Sigmoid colon (tissue), 7 donors: Measurements from ENCODE around the gene POLE2. TPM values are rescaled to one million over a fixed set of nuclear protein-coding genes. Genes with fewer than 3 reads are reported as not detected.
"Not testable (repeated sequence)": the region's sequence is repeated elsewhere in the genome, so short reads cannot be mapped to it uniquely, and the experiment has no call there.

ENCODE experiments used
- DNase-seq: peaks from one replicate; pipeline ENCODE4 v3.0.0-alpha.2; 2019
- H3K27ac ChIP-seq, 4 donors: fragments of 200-600 bp; sonication (generic); one replicate each; pipeline ENCODE4 v1.5.1; 2016 to 2019; ENCODE audit warnings: mild to moderate bottlenecking in 1 of 4
- H3K27me3 ChIP-seq, 3 donors: fragments of 200-600 bp; sonication (generic); one replicate each; pipeline ENCODE4 v1.5.1; 2019; ENCODE audit warnings: mild to moderate bottlenecking in 1 of 3
- H3K36me3 ChIP-seq, 4 donors: fragments of 200-600 bp; sonication (generic); one replicate each; pipeline ENCODE4 v1.5.1; 2016 to 2019
- H3K4me1 ChIP-seq, 4 donors: fragments of 200-600 bp; sonication (generic); one replicate each; pipeline ENCODE4 v1.5.1; 2017 to 2019
- H3K4me3 ChIP-seq, 4 donors: fragments of 200-600 bp; sonication (generic); one replicate each; pipeline ENCODE4 v1.5.1; 2017 to 2019; ENCODE audit warnings: mild to moderate bottlenecking in 2 of 4, moderate library complexity in 1 of 4
- H3K9me3 ChIP-seq, 4 donors: fragments of 200-600 bp in 3 of 4; sonication (generic) in 3 of 4; one replicate each; pipeline versions ENCODE4 v1.5.1 to v1.6.1; 2013 to 2019
- EP300 ChIP-seq, 4 donors: sonication (generic); formaldehyde crosslinking; IDR thresholded peaks; one replicate each; pipeline ENCODE4 v1.6.1; 2017; ENCODE audit warnings: antibody characterized with exemption in 4 of 4
- POLR2A ChIP-seq, 2 donors: fragments of 450-650 bp; IDR thresholded peaks; one replicate each; pipeline ENCODE4 v1.6.1; 2016; ENCODE audit warnings: antibody characterized with exemption in 2 of 2, mild to moderate bottlenecking in 2 of 2, moderate library complexity in 2 of 2
- POLR2AphosphoS5 ChIP-seq, 4 donors: sonication (generic); formaldehyde crosslinking; IDR thresholded peaks; one replicate each; pipeline ENCODE4 v1.6.1; 2017; ENCODE audit warnings: antibody characterized with exemption in 4 of 4
- WGBS, 2 donors: extraction: QIAGEN DNeasy Blood & Tissue Kit; methylation state at CpG; one replicate each; pipeline ENCODE4 v1.1.7; 2013; 5-methylcytosine and 5-hydroxymethylcytosine counted together
- intact Hi-C: fragments of 100-400 bp; cut with DNase I; formaldehyde crosslinking; loops from one replicate; pipeline ENCODE4 v1.15.1; 2023
- polyA plus RNA-seq, 3 donors: library from polyadenylated mRNA; stranded (reverse); fragments of 200-250 nt; gene quantifications; one replicate each; pipeline ENCODE4 v1.2.3, GENCODE V29; 2013
- total RNA-seq, 4 donors: library from RNA; depleted of rRNA; stranded (reverse); fragments of >200 nt; gene quantifications; one replicate each; pipeline ENCODE4 v1.1.0, GENCODE V29; 2016
- TF ChIP-seq, protein P1 (sequence below), 4 experiments: fragments of 450-650 bp in 3 of 4; fragments of 200-600 bp in 1 of 4; IDR thresholded peaks; one replicate each; pipeline ENCODE4 v1.5.1; 2016 to 2019; ENCODE audit warnings: antibody characterized with exemption in 4 of 4, mild to moderate bottlenecking in 3 of 4, moderate library complexity in 2 of 4
- donor health status: healthy with polysubstance abuse.
- donor health status: Bipolar disorder and iron deficiency.
- donor health status: healthy.

Gene POLE2
- total and polyA plus RNA-seq, 7 donors, result 1.4 to 6.9 (median 3.1) TPM; not detected in 1

DNA sequence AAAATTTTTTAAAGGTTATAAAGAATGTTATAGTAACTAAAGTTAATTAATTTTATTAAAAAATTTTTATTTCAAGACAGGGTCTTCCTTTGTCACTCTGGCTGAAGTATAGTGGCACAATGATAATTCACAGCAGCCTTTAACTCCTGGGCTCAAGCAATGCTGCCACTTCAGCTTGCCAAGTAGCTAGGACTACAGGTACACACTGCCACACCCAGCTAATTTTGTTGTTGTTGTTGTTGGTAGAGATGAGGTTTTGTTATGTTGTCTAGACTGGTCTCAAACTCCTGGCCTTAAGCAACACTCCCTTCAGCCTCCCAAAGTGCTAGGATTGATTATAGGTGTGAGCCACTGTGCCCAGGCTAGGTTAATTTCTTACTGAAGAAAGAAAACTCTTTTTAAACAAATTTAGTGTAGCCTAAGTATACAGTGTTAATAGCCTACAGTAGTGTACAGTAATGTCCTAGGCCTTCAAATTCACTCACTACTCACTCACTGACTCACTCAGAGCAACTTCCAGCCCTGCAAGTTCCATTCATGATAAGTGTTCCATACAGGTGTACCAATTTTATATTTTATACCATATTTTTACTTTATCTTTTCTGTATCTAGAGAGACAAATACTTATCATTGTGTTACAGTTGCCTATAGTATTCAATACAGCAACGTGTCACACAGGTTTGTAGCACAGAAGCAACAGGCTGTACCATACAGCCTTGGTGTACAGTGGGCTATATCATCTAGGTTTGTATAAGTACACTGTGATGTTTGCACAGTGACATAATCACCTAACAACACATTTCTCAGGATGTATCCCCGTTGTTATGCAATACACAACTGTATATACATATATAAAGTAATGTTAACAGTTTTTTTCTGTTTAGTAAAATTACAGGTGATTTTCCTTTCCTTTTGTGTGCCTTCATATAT is 28.2 kb downstream of the POLE2 start:
- Histone ChIP-seq H3K36me3 (no peaks in the 10 kb centered on the region), H3K27me3 (no peaks in the 10 kb centered on the region), H3K27ac (no peak overlapping the region), H3K4me3 (no peak overlapping the region), H3K4me1 (no peaks in the 10 kb centered on the region), H3K9me3 (no peaks in the 10 kb centered on the region)
- TF ChIP-seq POLR2AphosphoS5 (IDR thresholded peaks at IDR 0.05) (no peak), POLR2A (IDR thresholded peaks at IDR 0.05) (no peak), EP300 (IDR thresholded peaks at IDR 0.05) (no peak)
- TF ChIP-seq, protein P1, sequence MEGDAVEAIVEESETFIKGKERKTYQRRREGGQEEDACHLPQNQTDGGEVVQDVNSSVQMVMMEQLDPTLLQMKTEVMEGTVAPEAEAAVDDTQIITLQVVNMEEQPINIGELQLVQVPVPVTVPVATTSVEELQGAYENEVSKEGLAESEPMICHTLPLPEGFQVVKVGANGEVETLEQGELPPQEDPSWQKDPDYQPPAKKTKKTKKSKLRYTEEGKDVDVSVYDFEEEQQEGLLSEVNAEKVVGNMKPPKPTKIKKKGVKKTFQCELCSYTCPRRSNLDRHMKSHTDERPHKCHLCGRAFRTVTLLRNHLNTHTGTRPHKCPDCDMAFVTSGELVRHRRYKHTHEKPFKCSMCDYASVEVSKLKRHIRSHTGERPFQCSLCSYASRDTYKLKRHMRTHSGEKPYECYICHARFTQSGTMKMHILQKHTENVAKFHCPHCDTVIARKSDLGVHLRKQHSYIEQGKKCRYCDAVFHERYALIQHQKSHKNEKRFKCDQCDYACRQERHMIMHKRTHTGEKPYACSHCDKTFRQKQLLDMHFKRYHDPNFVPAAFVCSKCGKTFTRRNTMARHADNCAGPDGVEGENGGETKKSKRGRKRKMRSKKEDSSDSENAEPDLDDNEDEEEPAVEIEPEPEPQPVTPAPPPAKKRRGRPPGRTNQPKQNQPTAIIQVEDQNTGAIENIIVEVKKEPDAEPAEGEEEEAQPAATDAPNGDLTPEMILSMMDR (IDR thresholded peaks at IDR 0.05), result no peak
- 21 to 70% methylated on average over 2 of the region's 2 CpGs for WGBS, 2 donors
- intact Hi-C loops, result no loop called here
- no peak for DNase-seq

DNA sequence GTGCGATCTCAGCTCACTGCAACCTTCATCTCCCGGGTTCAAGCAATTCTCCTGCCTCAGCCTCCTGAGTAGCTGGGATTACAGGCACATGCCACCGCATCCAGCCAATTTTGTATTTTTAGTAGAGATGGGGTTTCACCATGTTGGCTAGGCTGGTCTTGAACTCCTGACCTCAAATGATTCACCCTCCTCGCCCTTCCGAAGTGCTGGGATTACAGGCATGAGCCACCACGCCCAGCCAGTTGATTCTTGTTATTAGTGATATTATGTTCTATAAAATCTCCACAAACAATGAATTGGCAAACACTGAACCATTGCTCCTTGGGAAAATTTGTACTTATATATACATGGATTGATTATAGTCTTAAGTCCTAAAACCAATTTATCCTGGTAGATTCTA is 30.5 kb downstream of the POLE2 start:
- H3K27ac ChIP-seq, H3K36me3 ChIP-seq, H3K9me3 ChIP-seq, H3K27me3 ChIP-seq, intact Hi-C loops, DNase-seq, H3K4me3 ChIP-seq, H3K4me1 ChIP-seq: not testable (repeated sequence)
- WGBS, 2 donors, result 65 to 86% methylated on average over 6 of the region's 6 CpGs

DNA sequence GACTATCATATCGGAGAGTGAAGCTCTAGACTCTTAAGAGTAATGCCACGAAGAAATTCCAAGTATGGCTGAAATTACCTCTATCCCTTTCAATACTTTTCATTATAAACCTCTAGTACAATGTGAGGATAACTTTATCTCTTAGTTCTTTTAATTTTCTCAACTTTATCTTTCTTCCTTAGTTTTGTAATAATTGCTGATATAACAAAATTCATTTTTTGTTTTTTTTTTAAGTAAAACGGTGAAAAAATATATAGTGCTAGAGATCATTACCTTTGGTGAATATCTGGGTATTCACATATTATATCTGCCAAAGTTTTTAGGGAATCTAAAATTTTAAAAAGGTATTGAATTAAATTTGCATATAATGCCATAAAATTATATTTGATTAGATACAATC is 33.5 kb downstream of the POLE2 start:
- intact Hi-C loops, result no loop called here
- no peaks in the 10 kb centered on the region for H3K4me1 ChIP-seq
- no peaks in the 10 kb centered on the region for H3K27me3 ChIP-seq
- H3K9me3 ChIP-seq, result no peaks in the 10 kb centered on the region
- H3K36me3 ChIP-seq, result no peaks in the 10 kb centered on the region
- DNase-seq, result no peak
- H3K4me3 ChIP-seq, result no peak overlapping the region
- TF ChIP-seq POLR2AphosphoS5 (IDR thresholded peaks at IDR 0.05) (no peak), POLR2A (IDR thresholded peaks at IDR 0.05) (no peak), EP300 (IDR thresholded peaks at IDR 0.05) (no peak)
- TF ChIP-seq, protein P1 (IDR thresholded peaks at IDR 0.05), result no peak
- no peak overlapping the region for H3K27ac ChIP-seq
- 92 to 95% methylated on average over 3 of the region's 3 CpGs for WGBS, 2 donors

DNA sequence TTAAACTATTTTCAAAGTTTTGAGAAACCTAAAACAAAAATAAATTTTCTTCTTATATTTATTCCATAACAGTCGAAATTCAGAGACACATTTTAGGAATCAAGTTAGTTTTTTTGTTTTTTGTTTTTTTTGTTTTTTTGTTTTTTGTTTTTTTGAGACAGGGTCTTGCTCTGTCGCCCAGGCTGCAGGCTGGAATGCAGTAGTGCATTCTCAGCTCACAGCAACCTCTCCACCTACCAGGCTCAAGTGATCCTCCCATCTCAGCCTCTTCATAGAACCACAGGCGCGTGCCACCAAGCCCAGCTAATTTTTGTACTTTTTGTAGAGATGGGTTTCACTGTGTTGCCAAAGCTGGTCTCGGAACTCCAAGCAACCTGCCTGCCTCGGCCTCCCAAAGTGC is 34.5 kb downstream of the POLE2 start:
- Histone ChIP-seq H3K27me3 (no peaks in the 10 kb centered on the region), H3K27ac (no peak overlapping the region), H3K4me1 (no peaks in the 10 kb centered on the region), H3K9me3 (no peaks in the 10 kb centered on the region), H3K4me3 (no peak overlapping the region), H3K36me3 (no peaks in the 10 kb centered on the region)
- intact Hi-C loops, result no loop called here
- TF ChIP-seq POLR2A (IDR thresholded peaks at IDR 0.05) (no peak), POLR2AphosphoS5 (IDR thresholded peaks at IDR 0.05) (no peak), EP300 (IDR thresholded peaks at IDR 0.05) (no peak)
- DNase-seq, result no peak
- 97% methylated on average over 6 of the region's 6 CpGs for WGBS, 2 donors

DNA sequence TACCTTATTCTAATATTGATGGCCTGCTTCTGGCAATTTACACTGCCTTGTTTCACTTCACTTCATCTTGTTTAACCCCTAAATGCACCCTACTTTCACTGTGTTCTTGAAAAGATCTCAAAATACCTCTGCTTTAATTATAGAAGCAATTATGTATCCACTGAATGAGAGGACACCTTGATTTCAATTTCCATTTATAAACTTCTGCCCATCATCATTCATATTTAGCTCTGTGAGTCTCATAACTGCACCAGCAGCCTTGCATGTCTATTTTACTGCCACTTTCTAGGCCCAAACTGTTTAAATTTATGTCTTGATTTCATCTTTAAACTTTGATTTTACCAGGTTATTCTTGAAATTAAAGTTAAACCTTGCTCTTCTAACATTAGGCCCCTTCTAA is 45.9 kb downstream of the POLE2 start:
- H3K4me1 ChIP-seq, result peaks cover 0 to 15% (median 13%) of the 10 kb centered on the region in 4 donors
- no peak for TF ChIP-seq POLR2AphosphoS5 (IDR thresholded peaks at IDR 0.05)
- TF ChIP-seq EP300 (IDR thresholded peaks at IDR 0.05), result no peak
- TF ChIP-seq, protein P1 (IDR thresholded peaks at IDR 0.05), result no peak
- TF ChIP-seq POLR2A (IDR thresholded peaks at IDR 0.05), result no peak
- intact Hi-C loops, result no loop called here
- no peak overlapping the region for H3K4me3 ChIP-seq
- DNase-seq, result no peak
- H3K27ac ChIP-seq, result peak overlapping the region in 3 of 4 donors; percentile 12 to 51 (median 16)
- no peaks in the 10 kb centered on the region for H3K9me3 ChIP-seq
- no peaks in the 10 kb centered on the region for H3K27me3 ChIP-seq
- H3K36me3 ChIP-seq, result peaks cover 0 to 3% (median 1%) of the 10 kb centered on the region in 4 donors
